Thymus (tissue), 11 donors: Measurements from ENCODE around the gene SPSB4. TPM values are rescaled to one million over a fixed set of nuclear protein-coding genes. Genes with fewer than 3 reads are reported as not detected.

Experiments used
- DNase-seq, 9 donors: peaks; one replicate each; pipeline ENCODE4 v3.0.0-alpha.2; 2013; ENCODE audit warnings: low spot score in 9 of 9, low read depth in 6 of 9, missing footprints in 1 of 9
- H3K27ac ChIP-seq, 2 donors: one replicate each; pipeline ENCODE4 v1.5.1; 2013; ENCODE audit warnings: control low read depth in 1 of 2, low read depth in 1 of 2, low read length in 1 of 2, mild to moderate bottlenecking in 1 of 2, moderate library complexity in 1 of 2
- H3K27me3 ChIP-seq, 2 donors: one replicate each; pipeline ENCODE4 v1.5.1; 2013; ENCODE audit warnings: low read length in 1 of 2; ENCODE audit not compliant: control insufficient read depth in 2 of 2, insufficient read depth in 1 of 2
- H3K36me3 ChIP-seq, 2 donors: one replicate each; pipeline ENCODE4 v1.5.1; 2013; ENCODE audit warnings: low read length in 1 of 2, mild to moderate bottlenecking in 1 of 2, moderate library complexity in 1 of 2; ENCODE audit not compliant: control insufficient read depth in 2 of 2, insufficient read depth in 2 of 2
- H3K4me1 ChIP-seq, 2 donors: one replicate each; pipeline ENCODE4 v1.5.1; 2013; ENCODE audit warnings: low read length in 2 of 2; ENCODE audit not compliant: control insufficient read depth in 2 of 2, insufficient read depth in 2 of 2
- H3K4me3 ChIP-seq, 2 donors: one replicate each; pipeline ENCODE4 v1.5.1; 2013; ENCODE audit warnings: low read length in 2 of 2, control low read depth in 1 of 2, mild to moderate bottlenecking in 1 of 2
- H3K9me3 ChIP-seq, 2 donors: one replicate each; pipeline ENCODE4 v1.5.1; 2013; ENCODE audit warnings: low read length in 1 of 2, mild to moderate bottlenecking in 1 of 2; ENCODE audit not compliant: control insufficient read depth in 2 of 2, insufficient read depth in 1 of 2
- WGBS: extraction: QIAGEN DNeasy Blood & Tissue Kit; methylation state at CpG from one replicate; pipeline ENCODE4 v1.1.7; 2013; 5-methylcytosine and 5-hydroxymethylcytosine counted together
- polyA plus RNA-seq: library from polyadenylated mRNA; stranded (reverse); fragments of 200-250 nt; gene quantifications from one replicate; pipeline ENCODE4 v1.2.3, GENCODE V29; 2013
- total RNA-seq: library from RNA; stranded (reverse); fragments of 120-200 nt; gene quantifications from one replicate; pipeline ENCODE4 v1.2.4, GENCODE V29; 2013
- donor health status: healthy.

The SPSB4 gene
- total and polyA plus RNA-seq, 2 donors, result 0.30 to 0.47 TPM

GRCh38 chr3:141051443-141052200 is 475 bp downstream of the SPSB4 start:
- Histone ChIP-seq H3K36me3 (no peaks in the 10 kb centered on the region), H3K4me1 (peaks cover 10 to 15% of the 10 kb centered on the region in 2 donors), H3K9me3 (peaks cover 0 to 2% of the 10 kb centered on the region in 2 donors), H3K27ac (no peak overlapping the region), H3K27me3 (peaks cover 9 to 76% of the 10 kb centered on the region in 2 donors), H3K4me3 (peak overlapping the region; percentile 12 to 54)
- DNase-seq, result peak in 1 of 9 donors; percentile 27
- under 1% methylated on average over 77 of the region's 77 CpGs for WGBS

GRCh38 chr3:141052201-141053069 is 1.3 kb downstream of the SPSB4 start:
- peaks cover 10 to 15% of the 10 kb centered on the region in 2 donors for H3K4me1 ChIP-seq
- H3K27me3 ChIP-seq, result peaks cover 9 to 75% of the 10 kb centered on the region in 2 donors
- no peak overlapping the region for H3K27ac ChIP-seq
- peaks cover 0 to 3% of the 10 kb centered on the region in 2 donors for H3K9me3 ChIP-seq
- no peak overlapping the region for H3K4me3 ChIP-seq
- peak in 1 of 9 donors; percentile 5 for DNase-seq
- WGBS, result 3% methylated on average over 48 of the region's 48 CpGs
- H3K36me3 ChIP-seq, result no peaks in the 10 kb centered on the region

- H3K27me3 ChIP-seq, result peaks cover 9 to 52% of the 10 kb centered on the region in 2 donors
- H3K9me3 ChIP-seq, result peaks cover 1 to 3% of the 10 kb centered on the region in 2 donors
- H3K4me1 ChIP-seq, result peaks cover 10 to 15% of the 10 kb centered on the region in 2 donors
- DNase-seq, result no peak
- WGBS, result 90% methylated on average over 5 of the region's 5 CpGs
- H3K4me3 ChIP-seq, result no peak overlapping the region
- H3K36me3 ChIP-seq, result no peaks in the 10 kb centered on the region
- no peak overlapping the region for H3K27ac ChIP-seq
Measured at GRCh38 chr3:141055136-141055535, 4.0 kb downstream of the SPSB4 start.

- no peak for DNase-seq
- peaks cover 10 to 13% of the 10 kb centered on the region in 2 donors for H3K4me1 ChIP-seq
- peaks cover 9 to 46% of the 10 kb centered on the region in 2 donors for H3K27me3 ChIP-seq
Measured at GRCh38 chr3:141055536-141056445, 4.6 kb downstream of the SPSB4 start.

GRCh38 chr3:141056751-141057171 is 5.6 kb downstream of the SPSB4 start:
- Histone ChIP-seq H3K27me3 (peaks cover 9 to 36% of the 10 kb centered on the region in 2 donors), H3K9me3 (peaks cover 1 to 3% of the 10 kb centered on the region in 2 donors), H3K36me3 (no peaks in the 10 kb centered on the region), H3K4me1 (peaks cover 6 to 10% of the 10 kb centered on the region in 2 donors), H3K4me3 (no peak overlapping the region), H3K27ac (no peak overlapping the region)
- 91% methylated on average over 7 of the region's 7 CpGs for whole genome bisulfite sequencing
- DNase-seq, result no peak

More at GRCh38 chr3:141055536-141056445, 4.6 kb downstream of the SPSB4 start:
- H3K36me3 ChIP-seq, result no peaks in the 10 kb centered on the region
- peaks cover 1 to 3% of the 10 kb centered on the region in 2 donors for H3K9me3 ChIP-seq
- H3K4me3 ChIP-seq, result no peak overlapping the region
- no peak overlapping the region for H3K27ac ChIP-seq
- WGBS, result 93% methylated on average over 11 of the region's 11 CpGs

GRCh38 chr3:141057436-141057835 is 6.3 kb downstream of the SPSB4 start:
- Histone ChIP-seq H3K36me3 (no peaks in the 10 kb centered on the region), H3K4me3 (no peak overlapping the region), H3K27me3 (peaks cover 3 to 29% of the 10 kb centered on the region in 2 donors), H3K9me3 (peaks cover 1 to 3% of the 10 kb centered on the region in 2 donors), H3K27ac (no peak overlapping the region), H3K4me1 (peaks cover 0 to 4% of the 10 kb centered on the region in 2 donors)
- 97% methylated on average over 7 of the region's 7 CpGs for WGBS
- DNase-seq, result no peak

GRCh38 chr3:141057946-141058800 is 7.0 kb downstream of the SPSB4 start:
- H3K4me1 ChIP-seq, result no peaks in the 10 kb centered on the region
- 95% methylated on average over 8 of the region's 8 CpGs for WGBS
- peaks cover 0 to 22% of the 10 kb centered on the region in 2 donors for H3K27me3 ChIP-seq
- H3K36me3 ChIP-seq, result no peaks in the 10 kb centered on the region
- H3K27ac ChIP-seq, result no peak overlapping the region
- no peak overlapping the region for H3K4me3 ChIP-seq
- H3K9me3 ChIP-seq, result peaks cover 1 to 3% of the 10 kb centered on the region in 2 donors
- DNase-seq, result no peak

- WGBS, result 96% methylated on average over 2 of the region's 2 CpGs
- Histone ChIP-seq H3K27me3 (peaks cover 0 to 14% of the 10 kb centered on the region in 2 donors), H3K27ac (no peak overlapping the region), H3K9me3 (peaks cover 1 to 6% of the 10 kb centered on the region in 2 donors), H3K4me3 (no peak overlapping the region), H3K36me3 (no peaks in the 10 kb centered on the region), H3K4me1 (peaks cover 2% of the 10 kb centered on the region in 2 donors)
- no peak for DNase-seq
Measured at GRCh38 chr3:141058996-141059395, 7.8 kb downstream of the SPSB4 start.
